Neural progenitor cell (in vitro differentiated cells): Measurements from ENCODE around the gene NOXA1.

Experiments
- CTCF ChIP-seq: fragments of 200-600 bp; sonication (generic); IDR thresholded peaks from 2 replicates; pipeline ENCODE4 v1.5.1; 2017; ENCODE audit warnings: antibody characterized with exemption, mild to moderate bottlenecking
- EZH2 ChIP-seq: fragments of 200-600 bp; sonication (generic); IDR thresholded peaks from 2 replicates; pipeline ENCODE4 v1.6.1; 2017; ENCODE audit warnings: antibody characterized with exemption, mild to moderate bottlenecking, moderate library complexity
- EZH2phosphoT487 ChIP-seq: fragments of 200-600 bp; sonication (generic); IDR thresholded peaks from 2 replicates; pipeline ENCODE4 v1.6.1; 2017; ENCODE audit warnings: antibody characterized with exemption

- no peak for TF ChIP-seq CTCF
- no peak for TF ChIP-seq EZH2
- TF ChIP-seq EZH2phosphoT487 = no peak
These were observed 27.0 kb upstream of the NOXA1 start for GRCh38 chr9:137396227-137396626.
